ENCODE results near the gene GNAS-AS1. TPM values are rescaled to one million over a fixed set of nuclear protein-coding genes. Genes with fewer than 3 reads are reported as not detected.

Gene GNAS-AS1
- total RNA-seq, 4 donors from 2014 or later: 0.55 to 1.1 TPM; not detected in 2

- no peaks in the 10 kb centered on the region for H3K27me3 ChIP-seq
- peaks cover 0 to 2% (median 0%) of the 10 kb centered on the region in 4 donors for H3K4me1 ChIP-seq
- no peak for DNase-seq
- no peaks in the 10 kb centered on the region for H3K9me3 ChIP-seq
- no peak overlapping the region for H3K4me3 ChIP-seq
- no peaks in the 10 kb centered on the region for H3K36me3 ChIP-seq
- no peak overlapping the region for H3K27ac ChIP-seq
- intact Hi-C loops (cut with DNase I; ENCODE audit: low total_unique reads): no loop called here
- in situ Hi-C loops (cut with MboI; ENCODE audit: low pct_ligation_motif_present in 1 of 4, low pct_unique_long_range_greater_than_20kb in 1 of 4, low sequenced_read_pairs in 3 of 4): loop anchor here (10.0 kb wide), 5 partner anchors 59 to 349 kb away; no protein-coding TSS in a partner anchor
- 90 to 91% methylated on average over 5 to 12 of the region's 12 CpGs for WGBS, 2 donors (ENCODE audit: low coverage in 1 of 2)
- TF ChIP-seq EP300 (IDR thresholded peaks at IDR 0.05; ENCODE audit: low read depth) (no peak), POLR2A (IDR thresholded peaks at IDR 0.05) (no peak), CTCF (IDR thresholded peaks at IDR 0.05) (no peak)
Measured at GRCh38 chr20:58875541-58876134, 24.9 kb upstream of the GNAS-AS1 start.

GRCh38 chr20:58875111-58875510 is 24.4 kb upstream of the GNAS-AS1 start:
- in situ Hi-C loops (cut with MboI; ENCODE audit: low pct_ligation_motif_present in 1 of 4, low pct_unique_long_range_greater_than_20kb in 1 of 4, low sequenced_read_pairs in 3 of 4): loop anchor here (10.0 kb wide), 5 partner anchors 60 to 350 kb away; no protein-coding TSS in a partner anchor

GRCh38 chr20:58874469-58874868 is 23.8 kb upstream of the GNAS-AS1 start:
- H3K4me1 ChIP-seq: peaks cover 0 to 8% (median 0%) of the 10 kb centered on the region in 4 donors
- DNase-seq: no peak
- H3K27ac ChIP-seq: no peak overlapping the region
- intact Hi-C loops (cut with DNase I; ENCODE audit: low total_unique reads) (loop anchor here (5.0 kb wide), 2 partner anchors 333 to 348 kb away; no protein-coding TSS in a partner anchor), in situ Hi-C loops (cut with MboI; ENCODE audit: low pct_ligation_motif_present in 1 of 4, low pct_unique_long_range_greater_than_20kb in 1 of 4, low sequenced_read_pairs in 3 of 4) (loop anchor here (5.0 to 25.0 kb wide), 12 partner anchors 60 to 637 kb away; partner anchors contain the start of genes ANKRD60 (in 1 of the 4) and STX16 (in 1 of the 4))
- no peak overlapping the region for H3K4me3 ChIP-seq
- H3K9me3 ChIP-seq: no peaks in the 10 kb centered on the region
- 93 to 100% methylated on average over 1 of the region's 1 CpG for WGBS, 2 donors (ENCODE audit: low coverage in 1 of 2)
- no peak for TF ChIP-seq POLR2AphosphoS5 (IDR thresholded peaks at IDR 0.05)
- TF ChIP-seq POLR2A (IDR thresholded peaks at IDR 0.05): no peak
- TF ChIP-seq EP300 (IDR thresholded peaks at IDR 0.05; ENCODE audit: low read depth): no peak
- no peak for TF ChIP-seq CTCF (IDR thresholded peaks at IDR 0.05)
- H3K36me3 ChIP-seq: no peaks in the 10 kb centered on the region
- H3K27me3 ChIP-seq: no peaks in the 10 kb centered on the region

More at GRCh38 chr20:58875111-58875510, 24.4 kb upstream of the GNAS-AS1 start:
- no peaks in the 10 kb centered on the region for H3K27me3 ChIP-seq
- intact Hi-C loops (cut with DNase I; ENCODE audit: low total_unique reads): no loop called here
- DNase-seq: no peak
- H3K9me3 ChIP-seq: no peaks in the 10 kb centered on the region
- TF ChIP-seq POLR2A (IDR thresholded peaks at IDR 0.05) (no peak), POLR2AphosphoS5 (IDR thresholded peaks at IDR 0.05) (no peak), EP300 (IDR thresholded peaks at IDR 0.05; ENCODE audit: low read depth) (no peak), CTCF (IDR thresholded peaks at IDR 0.05) (no peak)
- no peaks in the 10 kb centered on the region for H3K36me3 ChIP-seq
- H3K4me1 ChIP-seq: peaks cover 0 to 7% (median 0%) of the 10 kb centered on the region in 4 donors
- 90 to 93% methylated on average over 3 of the region's 3 CpGs for WGBS, 2 donors (ENCODE audit: low coverage in 1 of 2)
- no peak overlapping the region for H3K27ac ChIP-seq
- no peak overlapping the region for H3K4me3 ChIP-seq

- DNase-seq: no peak
- WGBS, 2 donors (ENCODE audit: low coverage in 1 of 2): 75 to 78% methylated on average over 4 to 8 of the region's 8 CpGs
- no peaks in the 10 kb centered on the region for H3K36me3 ChIP-seq
- H3K27ac ChIP-seq: no peak overlapping the region
- no peaks in the 10 kb centered on the region for H3K9me3 ChIP-seq
- no peak for TF ChIP-seq POLR2A (IDR thresholded peaks at IDR 0.05)
- TF ChIP-seq CTCF (IDR thresholded peaks at IDR 0.05): no peak
- no peak for TF ChIP-seq EP300 (IDR thresholded peaks at IDR 0.05; ENCODE audit: low read depth)
- TF ChIP-seq POLR2AphosphoS5 (IDR thresholded peaks at IDR 0.05): no peak
- intact Hi-C loops (cut with DNase I; ENCODE audit: low total_unique reads) (loop anchor here (5.0 kb wide), 2 partner anchors 336 to 351 kb away; no protein-coding TSS in a partner anchor), in situ Hi-C loops (cut with MboI; ENCODE audit: low pct_ligation_motif_present in 1 of 4, low pct_unique_long_range_greater_than_20kb in 1 of 4, low sequenced_read_pairs in 3 of 4) (loop anchor here (5.0 to 25.0 kb wide), 12 partner anchors 63 to 634 kb away; partner anchors contain the start of genes ANKRD60 (in 1 of the 4) and STX16 (in 1 of the 4))
- H3K4me1 ChIP-seq: peaks cover 0 to 8% (median 0%) of the 10 kb centered on the region in 4 donors
- H3K4me3 ChIP-seq: no peak overlapping the region
- peaks cover 6% of the 10 kb centered on the region for H3K27me3 ChIP-seq
Measured at GRCh38 chr20:58871533-58872102, 20.9 kb upstream of the GNAS-AS1 start.

Measured in transverse colon (tissue), 4 donors.